Stimulated activated naive CD8-positive, alpha-beta T cell treated with anti-CD3 and anti-CD28 coated beads, Interleukin-15, Interleukin-2, amounts not matched to agents 100 U/mL and 50 U/mL, for 24 hours (primary cell): ENCODE data around the gene NOXO1.
A peak's percentile ranks its signal among the peaks of the same experiment; 100 is the strongest.

Experiments
- ATAC-seq: fragments of 150-1000 bp; cut with Tn5 transposase; one replicate; pipeline ENCODE4 v1.10.0; 2021
- DNase-seq: peaks from one replicate; pipeline ENCODE4 v3.0.0; 2021

The NOXO1 gene

GRCh38 chr16:1997494-1998359, 16.5 kb upstream of the NOXO1 start:
- no peak for DNase-seq
- ATAC-seq: no peak

- no peak for DNase-seq
- no peak for ATAC-seq
Measured at GRCh38 chr16:1993731-1994131, 12.5 kb upstream of the NOXO1 start.

- DNase-seq (no peak), ATAC-seq (no peak)
Measured at GRCh38 chr16:1992704-1993317, 11.5 kb upstream of the NOXO1 start.

GRCh38 chr16:1991948-1992703, 10.9 kb upstream of the NOXO1 start:
- ATAC-seq (peak; percentile 65), DNase-seq (peak; percentile 98)

- no peak for DNase-seq
Measured at GRCh38 chr16:1991588-1991947, 10.3 kb upstream of the NOXO1 start.

GRCh38 chr16:1991135-1991551, 9.9 kb upstream of the NOXO1 start:
- ATAC-seq (peak; percentile 38), DNase-seq (peak; percentile 69)

More at GRCh38 chr16:1991588-1991947, 10.3 kb upstream of the NOXO1 start:
- ATAC-seq: no peak

GRCh38 chr16:1990351-1991134, 9.3 kb upstream of the NOXO1 start:
- ATAC-seq (peak; percentile 4), DNase-seq (peak; percentile 67)

GRCh38 chr16:1990101-1990350, 8.8 kb upstream of the NOXO1 start:
- no peak for DNase-seq
- no peak for ATAC-seq

GRCh38 chr16:1989209-1990100, 8.2 kb upstream of the NOXO1 start, which contains the start of gene SYNGR3:
SYNGR3 (plus strand) TSS chr16:1989970; CDS start chr16:1990103, 133 bp downstream.
- ATAC-seq (no peak), DNase-seq (no peak)

- DNase-seq (no peak), ATAC-seq (no peak)
Measured at GRCh38 chr16:1987198-1987597, 5.9 kb upstream of the NOXO1 start.

- no peak for ATAC-seq
- DNase-seq: no peak
Measured at GRCh38 chr16:1985466-1986150, 4.3 kb upstream of the NOXO1 start.

- DNase-seq (no peak), ATAC-seq (peak; percentile 4)
Measured at GRCh38 chr16:1984347-1985225, 3.3 kb upstream of the NOXO1 start.

GRCh38 chr16:1983544-1984346, 2.5 kb upstream of the NOXO1 start, which contains the start of gene GFER:
GFER (plus strand) TSS chr16:1984193; CDS start chr16:1984219, 26 bp downstream.
- ATAC-seq: peak; percentile 87
- peak; percentile 86 for DNase-seq

GRCh38 chr16:1982991-1983543, 1.8 kb upstream of the NOXO1 start:
- DNase-seq (no peak), ATAC-seq (no peak)

GRCh38 chr16:1982013-1982433, 754 bp upstream of the NOXO1 start:
- no peak for DNase-seq
- no peak for ATAC-seq

GRCh38 chr16:1980770-1981087, 540 bp downstream of the NOXO1 start:
- DNase-seq (no peak), ATAC-seq (no peak)

GRCh38 chr16:1980030-1980769, 1.1 kb downstream of the NOXO1 start:
- DNase-seq: peak; percentile 37
- ATAC-seq: no peak
